CD4-positive, alpha-beta T cell treated with Interleukin-6 at 100 ng/mL for 8 hours (primary cell): Measurements from ENCODE around the gene TMTC2.

Source experiments
- DNase-seq: peaks from one replicate; pipeline ENCODE4 v3.0.0-alpha.2; 2020; ENCODE audit warnings: mixed read lengths, low spot score

The TMTC2 gene

GRCh38 chr12:82955043-82955442 is 268.3 kb downstream of the TMTC2 start:
- no peak for DNase-seq

- no peak for DNase-seq
Measured at GRCh38 chr12:82958966-82959365, 272.3 kb downstream of the TMTC2 start.

- DNase-seq = no peak
Measured at GRCh38 chr12:82959821-82960220, 273.1 kb downstream of the TMTC2 start.

GRCh38 chr12:82961835-82962234 is 275.1 kb downstream of the TMTC2 start:
- DNase-seq = no peak

- DNase-seq = no peak
Measured at GRCh38 chr12:82963956-82964355, 277.2 kb downstream of the TMTC2 start.

GRCh38 chr12:82964446-82964845 is 277.7 kb downstream of the TMTC2 start:
- DNase-seq = no peak

GRCh38 chr12:82966001-82966559 is 279.4 kb downstream of the TMTC2 start:
- DNase-seq = no peak

- no peak for DNase-seq
Measured at GRCh38 chr12:82968631-82969367, 282.1 kb downstream of the TMTC2 start.

- DNase-seq = no peak
Measured at GRCh38 chr12:82970614-82971013, 283.9 kb downstream of the TMTC2 start.

- no peak for DNase-seq
Measured at GRCh38 chr12:82971584-82971983, 284.9 kb downstream of the TMTC2 start.

GRCh38 chr12:82972624-82973023 is 285.9 kb downstream of the TMTC2 start:
- no peak for DNase-seq

GRCh38 chr12:82973592-82973991 is 286.9 kb downstream of the TMTC2 start:
- no peak for DNase-seq

- DNase-seq = no peak
Measured at GRCh38 chr12:82981150-82981549, 294.4 kb downstream of the TMTC2 start.

- DNase-seq = no peak
Measured at GRCh38 chr12:82994117-82994516, 307.4 kb downstream of the TMTC2 start.

GRCh38 chr12:82996168-82996812 is 309.6 kb downstream of the TMTC2 start:
- DNase-seq = no peak

GRCh38 chr12:82998509-82998908 is 311.8 kb downstream of the TMTC2 start:
- no peak for DNase-seq

GRCh38 chr12:83003026-83003425 is 316.3 kb downstream of the TMTC2 start:
- no peak for DNase-seq

- DNase-seq = no peak
Measured at GRCh38 chr12:83005534-83006197, 319.0 kb downstream of the TMTC2 start.

- DNase-seq = no peak
Measured at GRCh38 chr12:83008703-83009102, 322.0 kb downstream of the TMTC2 start.

- DNase-seq = no peak
Measured at GRCh38 chr12:83010169-83010804, 323.6 kb downstream of the TMTC2 start.

GRCh38 chr12:83015390-83016217 is 328.9 kb downstream of the TMTC2 start:
- no peak for DNase-seq
